Astrocyte of the cerebellum (primary cell): ENCODE results near the gene LZTS2.

Experiments
- DNase-seq: peaks from one replicate; pipeline ENCODE4 v3.0.0-alpha.2; 2011; ENCODE audit warnings: low read depth
- H3K4me3 ChIP-seq: 2 replicates; pipeline ENCODE4 v1.5.1; 2011; ENCODE audit warnings: mild to moderate bottlenecking, low read depth, low read length, moderate library complexity
- in situ Hi-C: cut with HindIII; loops from 2 replicates; pipeline ENCODE4 v1.10.0; 2017; ENCODE audit warnings: low sequenced_read_pairs
- TF ChIP-seq, protein P1 (sequence below): IDR thresholded peaks from 2 replicates; pipeline ENCODE4 v1.5.1; 2012; ENCODE audit warnings: low read length, low read depth, moderate library complexity, mild to moderate bottlenecking; ENCODE audit errors: missing control alignments

LZTS2 gene

DNA sequence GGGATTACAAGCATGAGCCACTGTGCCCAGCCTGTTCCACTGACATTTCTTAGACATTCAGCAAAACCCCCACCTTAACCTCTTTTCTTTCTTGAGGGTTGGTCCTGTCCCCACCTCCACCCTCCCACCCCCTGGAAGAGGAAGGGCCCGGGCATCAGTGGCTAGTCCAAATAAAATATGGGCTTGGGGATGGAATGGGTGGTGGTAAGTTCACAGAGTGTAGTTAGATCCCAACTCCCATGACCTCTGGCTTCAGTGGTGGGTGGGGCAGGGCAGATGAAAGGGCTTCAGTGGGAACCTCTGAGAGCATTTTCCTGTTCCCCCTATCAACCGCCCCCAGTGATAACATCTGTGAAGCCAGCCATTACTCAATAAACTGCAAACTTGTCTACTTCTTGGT, 41.2 kb downstream of the LZTS2 start:
- DNase-seq = no peak
- no peak overlapping the region for H3K4me3 ChIP-seq
- TF ChIP-seq, protein P1, sequence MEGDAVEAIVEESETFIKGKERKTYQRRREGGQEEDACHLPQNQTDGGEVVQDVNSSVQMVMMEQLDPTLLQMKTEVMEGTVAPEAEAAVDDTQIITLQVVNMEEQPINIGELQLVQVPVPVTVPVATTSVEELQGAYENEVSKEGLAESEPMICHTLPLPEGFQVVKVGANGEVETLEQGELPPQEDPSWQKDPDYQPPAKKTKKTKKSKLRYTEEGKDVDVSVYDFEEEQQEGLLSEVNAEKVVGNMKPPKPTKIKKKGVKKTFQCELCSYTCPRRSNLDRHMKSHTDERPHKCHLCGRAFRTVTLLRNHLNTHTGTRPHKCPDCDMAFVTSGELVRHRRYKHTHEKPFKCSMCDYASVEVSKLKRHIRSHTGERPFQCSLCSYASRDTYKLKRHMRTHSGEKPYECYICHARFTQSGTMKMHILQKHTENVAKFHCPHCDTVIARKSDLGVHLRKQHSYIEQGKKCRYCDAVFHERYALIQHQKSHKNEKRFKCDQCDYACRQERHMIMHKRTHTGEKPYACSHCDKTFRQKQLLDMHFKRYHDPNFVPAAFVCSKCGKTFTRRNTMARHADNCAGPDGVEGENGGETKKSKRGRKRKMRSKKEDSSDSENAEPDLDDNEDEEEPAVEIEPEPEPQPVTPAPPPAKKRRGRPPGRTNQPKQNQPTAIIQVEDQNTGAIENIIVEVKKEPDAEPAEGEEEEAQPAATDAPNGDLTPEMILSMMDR = no peak
- in situ Hi-C loops = no loop called here

- TF ChIP-seq, protein P1 = peak; percentile 94
- in situ Hi-C loops = no loop called here
- no peak overlapping the region for H3K4me3 ChIP-seq
- DNase-seq = peak; percentile 85
These were observed 41.7 kb downstream of the LZTS2 start for GRCh38 chr10:101041252-101041761.

- TF ChIP-seq, protein P1 = no peak
- in situ Hi-C loops = no loop called here
- peak overlapping the region; percentile 51 for H3K4me3 ChIP-seq
- DNase-seq = no peak
These were observed 42.5 kb downstream of the LZTS2 start for GRCh38 chr10:101042118-101042517.

DNA sequence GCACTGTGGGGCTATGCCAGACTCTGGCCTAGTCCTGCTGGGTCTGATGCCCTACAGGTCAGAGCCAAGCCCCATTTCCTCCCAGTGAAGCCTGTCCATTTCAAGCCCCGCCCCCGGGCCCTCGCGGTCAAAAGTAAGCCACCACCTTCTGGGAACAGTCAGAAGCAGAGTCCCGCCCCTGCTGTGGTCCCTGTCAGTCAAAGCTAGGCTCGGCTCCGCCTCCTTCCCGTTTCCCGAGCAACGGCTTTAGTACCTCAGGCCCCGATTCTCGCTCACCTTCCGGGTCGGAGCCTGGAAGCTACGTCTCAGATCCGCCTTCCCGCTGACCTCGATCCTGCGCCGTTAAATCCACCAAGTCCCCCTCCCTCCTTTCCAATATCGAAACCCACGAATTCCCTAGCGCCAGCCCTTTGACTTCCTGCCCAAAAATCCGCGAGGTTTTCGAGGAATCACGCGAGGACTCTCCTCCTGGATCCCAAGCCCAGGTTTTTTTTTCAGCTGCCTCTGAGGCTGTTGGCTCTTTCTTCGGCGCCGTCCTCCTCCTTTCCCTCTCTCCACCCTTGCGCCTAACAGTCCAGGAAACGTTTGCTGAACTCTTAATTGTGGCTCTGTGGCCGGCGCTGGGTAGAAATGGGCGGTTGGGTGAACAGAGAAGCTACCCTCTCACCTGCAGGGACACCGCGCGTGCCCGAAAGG, 43.2 kb downstream of the LZTS2 start:
- in situ Hi-C loops = no loop called here
- TF ChIP-seq, protein P1 = no peak
- peak; percentile 86 for DNase-seq
- peak overlapping the region; percentile 51 for H3K4me3 ChIP-seq

DNA sequence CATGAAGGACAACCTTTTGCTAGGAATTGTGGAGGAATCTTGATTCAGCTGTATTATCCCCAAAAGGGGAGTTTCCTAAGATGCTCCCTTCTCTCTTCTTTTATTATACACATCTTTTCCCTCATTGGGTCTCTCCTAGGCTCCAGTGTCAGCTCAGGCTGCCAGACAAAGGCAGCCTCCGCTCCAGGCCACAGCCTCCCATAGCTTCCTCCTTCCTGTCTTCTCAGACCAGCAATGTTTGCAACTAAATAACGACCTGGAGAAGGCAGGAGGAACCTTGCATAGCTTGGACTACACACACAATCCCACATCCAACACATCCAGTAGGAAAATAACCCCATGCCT, 43.7 kb downstream of the LZTS2 start:
- TF ChIP-seq, protein P1 = no peak
- in situ Hi-C loops = no loop called here

DNA sequence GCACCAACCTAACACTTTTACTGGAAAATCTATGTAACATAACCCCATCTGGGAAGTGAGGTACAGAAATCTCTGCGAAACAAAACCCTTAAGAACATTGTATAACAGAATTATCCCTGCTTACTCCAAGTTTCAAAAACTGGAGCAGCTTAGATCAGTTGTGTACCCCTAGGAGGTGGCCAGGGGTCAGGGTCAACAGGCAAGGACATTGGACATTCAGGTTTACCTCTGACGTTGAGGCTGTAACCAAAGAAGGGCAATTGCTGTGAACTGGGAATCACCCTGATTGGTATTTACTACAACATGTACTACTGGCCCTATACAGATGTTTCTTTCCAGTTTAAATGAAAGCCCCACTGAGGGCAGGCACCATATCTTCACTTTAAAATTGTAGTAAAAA, 44.5 kb downstream of the LZTS2 start:
- TF ChIP-seq, protein P1 = no peak
- DNase-seq = no peak
- no peak overlapping the region for H3K4me3 ChIP-seq
- in situ Hi-C loops = no loop called here

More for the DNA sequence above, 43.7 kb downstream of the LZTS2 start:
- peak overlapping the region; percentile 51 for H3K4me3 ChIP-seq
- DNase-seq = no peak
